Fibroblast of lung (primary cell): ENCODE measurements around the gene FGF22.
"Not testable (repeated sequence)": the region's sequence is repeated elsewhere in the genome, so short reads cannot be mapped to it uniquely, and the experiment has no call there.

Experiments
- CTCF ChIP-seq, 2 donors: IDR thresholded peaks in 1 of 2; conservative IDR thresholded peaks in 1 of 2; 1 replicate in 1 of 2; 2 replicates in 1 of 2; pipeline ENCODE4 v1.5.1; 2011 to 2012; ENCODE audit warnings: low read length in 2 of 2, control low read depth in 1 of 2, inconsistent platforms in 1 of 2, low read depth in 1 of 2, mild to moderate bottlenecking in 1 of 2
- EZH2 ChIP-seq: IDR thresholded peaks from 2 replicates; pipeline ENCODE4 v1.5.1; 2012; ENCODE audit warnings: low read length, control low read depth, mild to moderate bottlenecking; ENCODE audit errors: missing control alignments

- TF ChIP-seq CTCF (conservative IDR thresholded peaks at IDR 0.05 in 1 of 2, IDR thresholded peaks at IDR 0.05 in 1 of 2; ENCODE audit: low read depth in 1 of 2, low read length in 2 of 2); EZH2: not testable (repeated sequence)
These were observed 36.4 kb upstream of the FGF22 start for GRCh38 chr19:603302-603639.
